ENCODE measurements around the gene UGGT2.

Gene UGGT2

DNA sequence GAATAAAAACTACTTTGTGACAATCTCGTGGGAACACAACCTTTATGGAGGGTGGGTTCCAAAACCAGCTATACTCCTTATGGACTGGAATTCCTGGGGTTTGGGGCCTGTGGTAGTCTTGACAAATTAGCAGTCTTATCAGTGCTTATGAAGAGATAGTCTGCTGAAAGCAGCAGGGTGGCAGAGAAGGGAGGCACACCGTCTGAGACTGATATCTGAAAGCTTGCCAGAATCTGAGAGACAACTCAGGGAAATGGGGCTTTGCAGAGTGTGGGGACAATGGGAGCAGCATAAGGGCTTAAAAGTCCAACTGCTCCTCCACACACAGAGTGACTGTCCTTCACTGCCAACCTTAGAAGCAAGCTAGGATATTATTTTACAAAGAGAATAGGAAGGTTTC is 95.9 kb downstream of the UGGT2 start:
- H3K79me1 ChIP-seq (ENCODE audit: low read depth, low read length), result no peaks in the 10 kb centered on the region
- no peak overlapping the region for H2BK120ac ChIP-seq (ENCODE audit: low read depth, low read length)
- H3K18ac ChIP-seq (ENCODE audit: low read length), result no peak overlapping the region
- H2BK12ac ChIP-seq (ENCODE audit: low read length), result no peak overlapping the region
- no peak overlapping the region for H3K23ac ChIP-seq (ENCODE audit: low read depth, low read length, poor library complexity)
- no peak overlapping the region for H3K4me2 ChIP-seq (ENCODE audit: insufficient read depth, low read length, poor library complexity, severe bottlenecking)
- H2AK5ac ChIP-seq (ENCODE audit: low read depth, low read length), result no peak overlapping the region
- H3K36me3 ChIP-seq (replicated peaks in 1 of 2; ENCODE audit: control insufficient read depth in 2 of 2, insufficient read depth in 2 of 2, low read length in 2 of 2), result peaks cover 9% of the 10 kb centered on the region in 2 donors
- no peak overlapping the region for H2BK15ac ChIP-seq (ENCODE audit: low read length)
- H3K27me3 ChIP-seq (ENCODE audit: control insufficient read depth in 3 of 3, insufficient read depth in 3 of 3, low read depth in 1 of 3, low read length in 3 of 3), result no peaks in the 10 kb centered on the region
- no peak overlapping the region for H3K14ac ChIP-seq (ENCODE audit: low read length)
- H4K8ac ChIP-seq (ENCODE audit: low read depth, low read length), result no peak overlapping the region
- no peak overlapping the region for H2BK5ac ChIP-seq (ENCODE audit: low read length)
- no peak overlapping the region for H2AFZ ChIP-seq (ENCODE audit: low read length)
- no peak overlapping the region for H3K27ac ChIP-seq (replicated peaks; ENCODE audit: low read length)
- H4K91ac ChIP-seq (ENCODE audit: low read depth, low read length, poor library complexity), result no peak overlapping the region
- H3K9ac ChIP-seq (ENCODE audit: low read depth, low read length, poor library complexity), result no peak overlapping the region
- peaks cover 17 to 33% of the 10 kb centered on the region in 2 donors for H3K9me3 ChIP-seq (replicated peaks in 1 of 2; ENCODE audit: control insufficient read depth in 2 of 2, insufficient read depth in 1 of 2, low read depth in 1 of 2, low read length in 2 of 2)
- H3K4me1 ChIP-seq (ENCODE audit: control insufficient read depth in 2 of 2, insufficient read depth in 1 of 2, low read depth in 1 of 2, low read length in 2 of 2), result peaks cover 0 to 3% of the 10 kb centered on the region in 2 donors
- no peak for DNase-seq (ENCODE audit: low spot score)
- H3K4me3 ChIP-seq (ENCODE audit: low read length in 2 of 2), result no peak overlapping the region
- H3K4ac ChIP-seq (ENCODE audit: low read length), result no peak overlapping the region
- no CpG with 5 or more reads among the region's 2 CpGs for WGBS, 2 donors (ENCODE audit: extremely low coverage in 2 of 2, insufficient read length in 2 of 2, insufficient replicate concordance in 1 of 2)

DNA sequence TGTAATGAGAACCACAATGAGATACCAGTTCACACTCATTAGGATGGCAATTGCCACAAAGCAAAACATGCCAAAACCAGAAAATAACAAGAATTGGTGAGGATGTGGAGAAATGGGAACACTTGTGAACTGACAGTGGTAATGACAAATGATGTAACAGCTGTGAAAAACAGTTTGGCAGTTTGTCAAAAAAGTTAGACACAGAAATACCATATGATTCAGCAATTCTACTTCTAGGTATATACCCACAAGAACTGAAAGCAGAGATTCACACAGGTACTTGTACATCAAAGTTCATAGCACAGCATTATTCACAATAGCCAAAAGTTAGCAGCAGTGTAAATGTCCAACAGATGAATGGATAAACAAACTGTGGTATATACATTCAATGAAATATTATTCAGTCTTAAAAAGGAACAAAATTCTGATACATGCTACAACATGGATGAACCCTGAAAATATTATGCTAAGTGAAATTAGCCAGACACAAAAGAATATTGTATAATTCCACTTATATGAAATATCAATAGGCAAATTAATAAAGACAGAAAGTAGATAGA is 96.5 kb downstream of the UGGT2 start:
- H3K36me3 ChIP-seq (replicated peaks in 1 of 2; ENCODE audit: control insufficient read depth in 2 of 2, insufficient read depth in 2 of 2, low read length in 2 of 2), result peaks cover 9% of the 10 kb centered on the region in 2 donors
- no peak overlapping the region for H2BK15ac ChIP-seq (ENCODE audit: low read length)
- no peak overlapping the region for H3K27ac ChIP-seq (replicated peaks; ENCODE audit: low read length)
- H2BK120ac ChIP-seq (ENCODE audit: low read depth, low read length), result no peak overlapping the region
- no peak overlapping the region for H4K8ac ChIP-seq (ENCODE audit: low read depth, low read length)
- peaks cover 0 to 3% of the 10 kb centered on the region in 2 donors for H3K4me1 ChIP-seq (ENCODE audit: control insufficient read depth in 2 of 2, insufficient read depth in 1 of 2, low read depth in 1 of 2, low read length in 2 of 2)
- no peak overlapping the region for H2AFZ ChIP-seq (ENCODE audit: low read length)
- H2BK12ac ChIP-seq (ENCODE audit: low read length), result no peak overlapping the region
- H2BK5ac ChIP-seq (ENCODE audit: low read length), result no peak overlapping the region
- peaks cover 17 to 33% of the 10 kb centered on the region in 2 donors for H3K9me3 ChIP-seq (replicated peaks in 1 of 2; ENCODE audit: control insufficient read depth in 2 of 2, insufficient read depth in 1 of 2, low read depth in 1 of 2, low read length in 2 of 2)
- no peaks in the 10 kb centered on the region for H3K27me3 ChIP-seq (ENCODE audit: control insufficient read depth in 3 of 3, insufficient read depth in 3 of 3, low read depth in 1 of 3, low read length in 3 of 3)
- no peak overlapping the region for H3K4ac ChIP-seq (ENCODE audit: low read length)
- no peak overlapping the region for H2AK5ac ChIP-seq (ENCODE audit: low read depth, low read length)
- H3K18ac ChIP-seq (ENCODE audit: low read length), result no peak overlapping the region
- H3K23ac ChIP-seq (ENCODE audit: low read depth, low read length, poor library complexity), result no peak overlapping the region
- no peak overlapping the region for H3K9ac ChIP-seq (ENCODE audit: low read depth, low read length, poor library complexity)
- H4K91ac ChIP-seq (ENCODE audit: low read depth, low read length, poor library complexity), result no peak overlapping the region
- no peak overlapping the region for H3K4me2 ChIP-seq (ENCODE audit: insufficient read depth, low read length, poor library complexity, severe bottlenecking)
- DNase-seq (ENCODE audit: low spot score), result no peak
- H3K4me3 ChIP-seq (ENCODE audit: low read length in 2 of 2), result no peak overlapping the region
- no peaks in the 10 kb centered on the region for H3K79me1 ChIP-seq (ENCODE audit: low read depth, low read length)
- no peak overlapping the region for H3K14ac ChIP-seq (ENCODE audit: low read length)

DNA sequence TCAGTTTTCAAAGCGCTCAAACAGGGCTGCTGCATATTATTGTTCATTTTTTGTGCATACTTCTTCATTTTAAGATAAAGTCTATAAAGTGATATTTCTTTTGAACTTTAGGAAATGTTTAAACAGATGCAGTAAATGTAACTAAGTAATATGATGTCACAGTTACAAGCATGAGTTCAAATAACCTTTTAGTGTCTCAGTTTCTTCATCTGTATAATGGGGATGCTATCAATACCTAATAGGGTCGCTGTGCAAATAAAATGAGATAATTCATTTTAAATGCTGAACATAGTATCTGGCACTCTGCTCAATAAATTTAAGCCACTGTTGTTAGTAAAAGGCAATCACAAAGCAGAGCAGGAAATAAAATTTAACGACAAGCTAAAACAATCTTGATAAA is 97.5 kb downstream of the UGGT2 start:
- H3K23ac ChIP-seq (ENCODE audit: low read depth, low read length, poor library complexity), result no peak overlapping the region
- H3K4me3 ChIP-seq (ENCODE audit: low read length in 2 of 2), result no peak overlapping the region
- H3K36me3 ChIP-seq (replicated peaks in 1 of 2; ENCODE audit: control insufficient read depth in 2 of 2, insufficient read depth in 2 of 2, low read length in 2 of 2), result peaks cover 9% of the 10 kb centered on the region in 2 donors
- H2BK5ac ChIP-seq (ENCODE audit: low read length), result no peak overlapping the region
- H3K27ac ChIP-seq (replicated peaks; ENCODE audit: low read length), result no peak overlapping the region
- no peak overlapping the region for H4K91ac ChIP-seq (ENCODE audit: low read depth, low read length, poor library complexity)
- no peak overlapping the region for H3K4ac ChIP-seq (ENCODE audit: low read length)
- H4K8ac ChIP-seq (ENCODE audit: low read depth, low read length), result no peak overlapping the region
- H3K9ac ChIP-seq (ENCODE audit: low read depth, low read length, poor library complexity), result no peak overlapping the region
- H2BK12ac ChIP-seq (ENCODE audit: low read length), result no peak overlapping the region
- H2BK120ac ChIP-seq (ENCODE audit: low read depth, low read length), result no peak overlapping the region
- DNase-seq (ENCODE audit: low spot score), result no peak
- H3K4me2 ChIP-seq (ENCODE audit: insufficient read depth, low read length, poor library complexity, severe bottlenecking), result no peak overlapping the region
- H3K27me3 ChIP-seq (ENCODE audit: control insufficient read depth in 3 of 3, insufficient read depth in 3 of 3, low read depth in 1 of 3, low read length in 3 of 3), result no peaks in the 10 kb centered on the region
- H3K79me1 ChIP-seq (ENCODE audit: low read depth, low read length), result no peaks in the 10 kb centered on the region
- H3K18ac ChIP-seq (ENCODE audit: low read length), result no peak overlapping the region
- no peak overlapping the region for H2AFZ ChIP-seq (ENCODE audit: low read length)
- H3K4me1 ChIP-seq (ENCODE audit: control insufficient read depth in 2 of 2, insufficient read depth in 1 of 2, low read depth in 1 of 2, low read length in 2 of 2), result peaks cover 0 to 3% of the 10 kb centered on the region in 2 donors
- peaks cover 17 to 28% of the 10 kb centered on the region in 2 donors for H3K9me3 ChIP-seq (replicated peaks in 1 of 2; ENCODE audit: control insufficient read depth in 2 of 2, insufficient read depth in 1 of 2, low read depth in 1 of 2, low read length in 2 of 2)
- H2BK15ac ChIP-seq (ENCODE audit: low read length), result no peak overlapping the region
- no peak overlapping the region for H3K14ac ChIP-seq (ENCODE audit: low read length)
- no CpG with 5 or more reads among the region's 3 CpGs for WGBS, 2 donors (ENCODE audit: extremely low coverage in 2 of 2, insufficient read length in 2 of 2, insufficient replicate concordance in 1 of 2)
- no peak overlapping the region for H2AK5ac ChIP-seq (ENCODE audit: low read depth, low read length)

DNA sequence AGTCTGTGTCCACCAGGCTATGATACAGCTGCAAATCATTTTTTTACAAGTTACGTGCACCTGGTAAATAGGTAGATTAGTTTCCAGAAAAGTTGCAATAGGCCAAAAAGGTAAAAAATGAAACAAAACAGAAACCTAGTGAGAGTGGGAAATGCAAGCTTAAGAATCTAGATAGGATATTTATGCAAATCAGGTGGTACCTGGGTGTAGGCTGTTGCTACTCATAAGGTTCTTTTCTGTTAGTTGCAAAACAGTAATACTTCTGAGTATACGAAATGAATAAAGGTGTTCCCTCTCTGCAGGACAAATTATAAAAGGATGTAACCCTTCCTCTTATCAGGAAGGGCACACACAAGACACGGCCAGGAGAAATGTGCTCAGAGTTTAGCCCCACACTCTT is 97.9 kb downstream of the UGGT2 start:
- Histone ChIP-seq H3K4me1 (ENCODE audit: control insufficient read depth in 2 of 2, insufficient read depth in 1 of 2, low read depth in 1 of 2, low read length in 2 of 2) (peaks cover 0 to 3% of the 10 kb centered on the region in 2 donors), H3K27ac (replicated peaks; ENCODE audit: low read length) (no peak overlapping the region), H3K14ac (ENCODE audit: low read length) (no peak overlapping the region), H3K36me3 (replicated peaks in 1 of 2; ENCODE audit: control insufficient read depth in 2 of 2, insufficient read depth in 2 of 2, low read length in 2 of 2) (peaks cover 9% of the 10 kb centered on the region in 2 donors), H3K9me3 (replicated peaks in 1 of 2; ENCODE audit: control insufficient read depth in 2 of 2, insufficient read depth in 1 of 2, low read depth in 1 of 2, low read length in 2 of 2) (peaks cover 17 to 23% of the 10 kb centered on the region in 2 donors), H2BK15ac (ENCODE audit: low read length) (no peak overlapping the region), H2BK5ac (ENCODE audit: low read length) (no peak overlapping the region), H4K8ac (ENCODE audit: low read depth, low read length) (no peak overlapping the region), H3K79me1 (ENCODE audit: low read depth, low read length) (no peaks in the 10 kb centered on the region), H3K4ac (ENCODE audit: low read length) (no peak overlapping the region), H2BK120ac (ENCODE audit: low read depth, low read length) (no peak overlapping the region), H3K9ac (ENCODE audit: low read depth, low read length, poor library complexity) (no peak overlapping the region), H3K18ac (ENCODE audit: low read length) (no peak overlapping the region), H2AK5ac (ENCODE audit: low read depth, low read length) (no peak overlapping the region), H2AFZ (ENCODE audit: low read length) (no peak overlapping the region), H3K27me3 (ENCODE audit: control insufficient read depth in 3 of 3, insufficient read depth in 3 of 3, low read depth in 1 of 3, low read length in 3 of 3) (no peaks in the 10 kb centered on the region), H3K23ac (ENCODE audit: low read depth, low read length, poor library complexity) (no peak overlapping the region), H3K4me2 (ENCODE audit: insufficient read depth, low read length, poor library complexity, severe bottlenecking) (no peak overlapping the region), H3K4me3 (ENCODE audit: low read length in 2 of 2) (no peak overlapping the region), H4K91ac (ENCODE audit: low read depth, low read length, poor library complexity) (no peak overlapping the region), H2BK12ac (ENCODE audit: low read length) (no peak overlapping the region)
- DNase-seq (ENCODE audit: low spot score), result no peak
- no CpG with 5 or more reads among the region's 3 CpGs for WGBS, 2 donors (ENCODE audit: extremely low coverage in 2 of 2, insufficient read length in 2 of 2, insufficient replicate concordance in 1 of 2)

All from neuronal stem cell (in vitro differentiated cells).